Activated naive CD8-positive, alpha-beta T cell treated with anti-CD3 and anti-CD28 coated beads, Interleukin-2, amount 10 ng/mL, durations not matched to agents 7 days and 5 days (primary cell): Measurements from ENCODE around the gene SPRED3. TPM values are rescaled to one million over a fixed set of nuclear protein-coding genes. Genes with fewer than 3 reads are reported as not detected.

Source experiments
- ATAC-seq: fragments of 150-1000 bp; cut with Tn5 transposase; one replicate; pipeline ENCODE4 v1.10.0; 2021; ENCODE audit warnings: low read depth, moderate library complexity
- POLR2A ChIA-PET: fragments of 350-600 bp; sonication (Branson Sonifier 250); formaldehyde crosslinking; loops from one replicate; lab custom pipeline; 2021; ENCODE audit warnings: antibody characterized with exemption; lab: Charles Lee
- DNase-seq: peaks from one replicate; pipeline ENCODE4 v3.0.0; 2021
- H3K27ac Mint-ChIP-seq: one replicate; pipeline ENCODE4 v1.8.0; 2022; ENCODE audit warnings: mild to moderate bottlenecking, mixed read lengths
- H3K27me3 Mint-ChIP-seq: one replicate; pipeline ENCODE4 v1.8.0; 2022; ENCODE audit warnings: mild to moderate bottlenecking, moderate library complexity, mixed read lengths
- H3K36me3 Mint-ChIP-seq: one replicate; pipeline ENCODE4 v1.8.0; 2021; ENCODE audit warnings: mild to moderate bottlenecking, mixed read lengths
- H3K4me1 Mint-ChIP-seq: one replicate; pipeline ENCODE4 v1.8.0; 2021; ENCODE audit warnings: mixed read lengths
- H3K4me3 Mint-ChIP-seq: one replicate; pipeline ENCODE4 v1.8.0; 2022; ENCODE audit warnings: mild to moderate bottlenecking, moderate library complexity, mixed read lengths
- H3K9me3 Mint-ChIP-seq: one replicate; pipeline ENCODE4 v1.8.0; 2021; ENCODE audit warnings: mixed read lengths
- total RNA-seq, 2 experiments: library from RNA; stranded (reverse); gene quantifications; one replicate each; pipeline ENCODE4 v1.2.3, GENCODE V29; 2021

The SPRED3 gene
- total RNA-seq, 2 experiments from 2014 or later: 1.8 to 2.6 TPM

DNA sequence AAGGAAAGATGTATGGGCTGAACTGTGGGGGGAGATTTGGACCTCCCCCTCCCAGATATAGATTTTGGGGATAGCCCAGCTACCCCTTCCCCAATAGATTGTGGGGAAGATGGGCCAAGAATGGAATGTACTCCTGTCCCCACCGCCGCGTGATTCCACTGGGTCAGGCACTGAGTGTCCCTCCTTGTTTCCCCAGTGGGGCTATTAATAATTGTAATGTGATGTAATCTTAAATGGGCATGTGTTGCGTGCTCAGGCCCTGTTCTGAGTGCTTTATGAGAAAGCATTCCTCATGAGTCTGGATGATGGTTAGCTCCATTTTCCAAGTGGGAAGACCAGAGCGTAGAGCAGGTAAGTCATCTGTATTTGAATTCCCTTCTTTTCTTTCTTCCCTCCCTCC lies 12.7 kb upstream of the SPRED3 start:
- no peak for DNase-seq
- peaks cover 20% of the 10 kb centered on the region for H3K36me3 Mint-ChIP-seq

GRCh38 chr19:38376576-38376975 lies 11.9 kb upstream of the SPRED3 start:
- peak overlapping the region; percentile 37 for H3K27ac Mint-ChIP-seq

More for the DNA sequence above, 12.7 kb upstream of the SPRED3 start:
- Mint-ChIP-seq H3K4me3 (peak overlapping the region; percentile 99), H3K27me3 (peaks cover 2% of the 10 kb centered on the region), H3K27ac (no peak overlapping the region), H3K4me1 (peaks cover 23% of the 10 kb centered on the region), H3K9me3 (no peaks in the 10 kb centered on the region)
- ATAC-seq: no peak
- POLR2A ChIA-PET: interaction anchor here (1.1 to 2.1 kb wide), 2 partner anchors 8 to 12 kb away, joined by 5 to 7 read pairs; partner anchors contain the start of gene GGN

GRCh38 chr19:38377052-38377451 lies 11.4 kb upstream of the SPRED3 start:
- Mint-ChIP-seq H3K9me3 (no peaks in the 10 kb centered on the region), H3K36me3 (peaks cover 28% of the 10 kb centered on the region), H3K4me1 (peaks cover 23% of the 10 kb centered on the region), H3K4me3 (no peak overlapping the region), H3K27me3 (peaks cover 2% of the 10 kb centered on the region), H3K27ac (no peak overlapping the region)
- ATAC-seq: no peak
- no peak for DNase-seq
- POLR2A ChIA-PET: interaction anchor here (1.0 to 1.5 kb wide), 2 partner anchors 11 to 17 kb away, joined by 3 to 4 read pairs; partner anchors contain the start of gene GGN

More at GRCh38 chr19:38376576-38376975, 11.9 kb upstream of the SPRED3 start:
- H3K4me3 Mint-ChIP-seq: peak overlapping the region; percentile 99
- H3K4me1 Mint-ChIP-seq: peaks cover 23% of the 10 kb centered on the region
- no peaks in the 10 kb centered on the region for H3K9me3 Mint-ChIP-seq
- DNase-seq (no peak), ATAC-seq (no peak)
- H3K27me3 Mint-ChIP-seq: peaks cover 2% of the 10 kb centered on the region
- POLR2A ChIA-PET: interaction anchor here (1.1 kb wide), 1 partner anchor 11 kb away, joined by 5 read pairs; the partner anchor contains the start of gene GGN
- peaks cover 24% of the 10 kb centered on the region for H3K36me3 Mint-ChIP-seq

DNA sequence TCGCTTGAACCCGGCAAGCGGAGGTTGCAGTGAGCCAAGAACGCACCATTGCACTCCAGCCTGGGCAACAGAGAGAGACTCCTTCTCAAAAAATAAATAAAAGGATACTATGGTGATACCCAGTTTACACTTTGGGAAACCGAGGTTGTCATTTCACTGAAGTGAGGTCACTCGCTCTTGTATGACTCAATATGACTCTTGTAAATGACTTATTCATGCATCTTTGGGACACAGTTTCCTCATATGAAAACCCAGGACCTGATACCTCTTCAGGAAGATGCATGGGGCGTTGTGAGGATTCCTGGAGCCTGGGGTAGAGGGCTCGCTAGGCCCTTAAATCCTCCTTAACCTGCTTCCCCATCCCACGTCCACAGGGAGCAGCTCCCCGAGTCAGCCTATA lies 9.6 kb upstream of the SPRED3 start:
- ATAC-seq (no peak), DNase-seq (no peak)
- peaks cover 23% of the 10 kb centered on the region for H3K4me1 Mint-ChIP-seq
- H3K36me3 Mint-ChIP-seq: peaks cover 32% of the 10 kb centered on the region
- no peaks in the 10 kb centered on the region for H3K9me3 Mint-ChIP-seq
- no peak overlapping the region for H3K27ac Mint-ChIP-seq
- no peak overlapping the region for H3K4me3 Mint-ChIP-seq
- POLR2A ChIA-PET: no interaction called here
- H3K27me3 Mint-ChIP-seq: no peaks in the 10 kb centered on the region

- Mint-ChIP-seq H3K4me3 (no peak overlapping the region), H3K27ac (no peak overlapping the region), H3K27me3 (no peaks in the 10 kb centered on the region), H3K9me3 (no peaks in the 10 kb centered on the region), H3K4me1 (peaks cover 9% of the 10 kb centered on the region), H3K36me3 (peaks cover 32% of the 10 kb centered on the region)
- POLR2A ChIA-PET: interaction anchor here (1.2 kb wide), 1 partner anchor 14 kb away, joined by 5 read pairs; no protein-coding TSS in a partner anchor
- DNase-seq (no peak), ATAC-seq (no peak)
Observed at GRCh38 chr19:38381138-38381537, 7.4 kb upstream of the SPRED3 start.

DNA sequence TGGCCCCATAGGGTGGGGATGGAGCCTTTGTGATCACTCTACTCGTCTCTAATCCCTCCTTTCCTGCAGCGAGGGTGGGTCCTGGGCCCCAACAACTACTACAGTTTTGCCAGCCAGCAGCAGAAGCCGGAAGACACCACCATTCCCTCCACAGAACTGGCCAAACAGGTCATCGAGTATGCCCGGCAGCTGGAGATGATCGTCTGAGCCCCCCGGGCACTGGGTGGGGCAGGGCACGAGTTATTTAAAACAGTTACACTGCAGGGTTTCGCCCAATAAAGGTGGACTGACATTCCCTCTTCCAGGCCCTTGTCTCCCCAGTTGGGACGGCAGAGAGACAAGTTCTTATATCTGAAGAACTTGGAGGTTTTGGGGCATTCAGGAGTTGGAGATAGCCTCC lies 5.3 kb upstream of the SPRED3 start:
- Mint-ChIP-seq H3K27me3 (peaks cover 10% of the 10 kb centered on the region), H3K36me3 (peaks cover 32% of the 10 kb centered on the region), H3K4me1 (peaks cover 10% of the 10 kb centered on the region), H3K9me3 (no peaks in the 10 kb centered on the region), H3K4me3 (no peak overlapping the region), H3K27ac (no peak overlapping the region)
- no peak for ATAC-seq
- DNase-seq: no peak
- POLR2A ChIA-PET: no interaction called here

DNA sequence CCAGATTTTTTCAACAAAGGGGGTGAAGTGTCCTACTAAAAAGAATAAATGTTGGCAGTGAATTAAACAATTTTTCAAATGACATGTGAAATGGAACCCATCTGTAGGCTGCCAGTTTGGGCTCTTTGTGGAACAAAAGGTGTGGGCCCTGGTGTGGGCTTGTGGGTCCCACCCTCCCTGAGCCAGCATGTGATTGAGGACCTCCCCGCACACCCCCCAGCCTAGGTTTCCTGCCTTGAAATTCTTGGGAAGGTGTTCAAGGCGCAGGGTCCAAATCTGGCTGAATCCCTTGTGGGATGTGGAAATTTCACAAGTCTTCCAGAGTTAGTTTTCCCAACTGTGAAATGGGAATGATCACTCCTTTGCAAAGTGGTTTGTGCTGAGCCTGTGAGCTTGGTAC lies 4.8 kb upstream of the SPRED3 start:
- ATAC-seq: no peak
- Mint-ChIP-seq H3K27ac (no peak overlapping the region), H3K9me3 (no peaks in the 10 kb centered on the region), H3K4me3 (no peak overlapping the region), H3K4me1 (peaks cover 11% of the 10 kb centered on the region), H3K27me3 (peaks cover 12% of the 10 kb centered on the region), H3K36me3 (peaks cover 31% of the 10 kb centered on the region)
- POLR2A ChIA-PET: interaction anchor here (1.3 to 1.5 kb wide), 2 partner anchors 9 to 10 kb away, joined by 3 to 7 read pairs; partner anchors contain the start of gene PSMD8
- no peak for DNase-seq

DNA sequence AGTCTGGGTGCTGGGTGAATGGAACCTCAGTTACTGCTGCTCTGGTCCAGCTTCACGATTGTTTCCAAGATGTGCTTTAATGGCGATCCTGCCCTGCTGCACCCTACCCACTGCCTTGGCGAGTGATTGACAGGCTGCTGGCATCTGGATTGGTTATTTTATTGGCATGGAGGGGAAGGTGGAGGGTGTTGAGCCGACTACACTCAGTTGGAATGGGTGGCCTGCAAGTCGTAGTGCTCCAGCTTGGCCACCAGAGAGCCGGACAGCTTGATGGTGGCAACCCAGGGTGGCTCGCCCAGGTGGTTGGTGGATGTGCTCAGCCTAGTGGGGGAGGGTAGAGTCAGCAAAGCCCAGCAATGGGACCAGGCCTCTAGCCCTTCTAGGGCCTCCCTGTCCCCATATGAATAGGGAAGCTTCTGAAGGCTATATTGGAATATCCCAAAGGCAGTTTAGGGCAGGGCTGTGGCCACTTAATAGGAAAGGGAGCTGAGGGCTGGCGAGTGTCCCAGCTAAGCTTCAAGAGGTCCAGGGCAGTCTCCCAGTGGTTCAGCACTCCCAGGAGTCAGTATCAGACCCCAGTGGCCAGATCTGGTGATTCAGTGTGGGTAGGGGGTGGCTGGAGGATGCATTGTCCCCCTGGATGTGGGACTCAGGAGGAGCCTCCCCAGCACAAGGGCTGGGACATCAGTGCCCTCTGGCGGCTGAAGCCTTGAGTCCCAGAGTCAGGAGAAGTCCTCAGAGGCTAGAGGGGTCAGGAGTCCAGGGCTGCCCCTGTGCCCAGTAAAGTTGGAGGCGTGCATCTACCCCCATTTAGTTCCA lies 4.1 kb upstream of the SPRED3 start:
- POLR2A ChIA-PET: interaction anchor here (1.3 to 1.5 kb wide), 2 partner anchors 10 kb away, joined by 3 to 7 read pairs; partner anchors contain the start of gene PSMD8
- peaks cover 29% of the 10 kb centered on the region for H3K36me3 Mint-ChIP-seq
- H3K27ac Mint-ChIP-seq: no peak overlapping the region
- peaks cover 11% of the 10 kb centered on the region for H3K4me1 Mint-ChIP-seq
- peaks cover 14% of the 10 kb centered on the region for H3K27me3 Mint-ChIP-seq
- ATAC-seq: no peak
- H3K9me3 Mint-ChIP-seq: no peaks in the 10 kb centered on the region
- DNase-seq: no peak
- H3K4me3 Mint-ChIP-seq: no peak overlapping the region

- ATAC-seq (no peak), DNase-seq (no peak)
- H3K27me3 Mint-ChIP-seq: peaks cover 22% of the 10 kb centered on the region
- POLR2A ChIA-PET: interaction anchor here (0.8 to 1.5 kb wide), 3 partner anchors 10 to 11 kb away, joined by 3 to 7 read pairs (median 3); partner anchors contain the start of gene PSMD8
- H3K27ac Mint-ChIP-seq: no peak overlapping the region
- peaks cover 26% of the 10 kb centered on the region for H3K36me3 Mint-ChIP-seq
- peaks cover 11% of the 10 kb centered on the region for H3K4me1 Mint-ChIP-seq
- H3K9me3 Mint-ChIP-seq: no peaks in the 10 kb centered on the region
- no peak overlapping the region for H3K4me3 Mint-ChIP-seq
Observed at GRCh38 chr19:38385057-38385803, 3.3 kb upstream of the SPRED3 start.

DNA sequence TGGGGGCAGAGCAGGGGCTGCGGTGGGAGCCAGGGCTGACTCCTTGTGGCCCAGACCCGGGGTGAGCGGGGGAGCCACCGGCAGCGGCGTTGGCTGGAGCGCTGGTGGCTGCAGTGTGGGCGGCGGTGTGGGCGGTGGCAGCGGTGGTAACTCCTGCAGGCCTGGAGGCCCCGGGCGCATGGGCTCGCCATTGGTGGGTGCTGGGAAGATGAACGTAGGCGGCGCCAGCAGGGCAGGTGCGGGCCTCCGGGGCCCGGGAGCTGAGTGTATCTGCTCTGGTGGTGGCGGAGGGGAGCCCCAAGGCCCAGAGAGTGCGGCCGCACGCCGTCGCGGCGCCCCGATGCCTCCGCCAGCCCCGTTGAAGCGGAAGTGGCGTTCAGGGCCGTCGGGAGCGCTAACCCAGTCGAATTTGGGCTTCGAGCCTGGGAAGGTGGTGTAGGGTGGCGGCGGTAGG lies 2.7 kb upstream of the SPRED3 start:
- ATAC-seq: no peak
- peaks cover 26% of the 10 kb centered on the region for H3K36me3 Mint-ChIP-seq
- peaks cover 11% of the 10 kb centered on the region for H3K4me1 Mint-ChIP-seq
- DNase-seq: no peak
- no peaks in the 10 kb centered on the region for H3K9me3 Mint-ChIP-seq
- POLR2A ChIA-PET: interaction anchor here (0.8 to 1.3 kb wide), 2 partner anchors 10 to 11 kb away, joined by 3 read pairs; partner anchors contain the start of gene PSMD8
- H3K27ac Mint-ChIP-seq: no peak overlapping the region
- H3K27me3 Mint-ChIP-seq: peaks cover 27% of the 10 kb centered on the region
- H3K4me3 Mint-ChIP-seq: no peak overlapping the region

- Mint-ChIP-seq H3K36me3 (peaks cover 23% of the 10 kb centered on the region), H3K4me3 (no peak overlapping the region), H3K27ac (no peak overlapping the region), H3K27me3 (peaks cover 33% of the 10 kb centered on the region), H3K4me1 (peaks cover 11% of the 10 kb centered on the region), H3K9me3 (no peaks in the 10 kb centered on the region)
- POLR2A ChIA-PET: interaction anchor here (0.8 to 1.8 kb wide), 3 partner anchors 9 to 12 kb away, joined by 3 to 18 read pairs (median 3); partner anchors contain the start of gene PSMD8
- DNase-seq (no peak), ATAC-seq (no peak)
Observed at GRCh38 chr19:38386300-38386970, 2.1 kb upstream of the SPRED3 start.

DNA sequence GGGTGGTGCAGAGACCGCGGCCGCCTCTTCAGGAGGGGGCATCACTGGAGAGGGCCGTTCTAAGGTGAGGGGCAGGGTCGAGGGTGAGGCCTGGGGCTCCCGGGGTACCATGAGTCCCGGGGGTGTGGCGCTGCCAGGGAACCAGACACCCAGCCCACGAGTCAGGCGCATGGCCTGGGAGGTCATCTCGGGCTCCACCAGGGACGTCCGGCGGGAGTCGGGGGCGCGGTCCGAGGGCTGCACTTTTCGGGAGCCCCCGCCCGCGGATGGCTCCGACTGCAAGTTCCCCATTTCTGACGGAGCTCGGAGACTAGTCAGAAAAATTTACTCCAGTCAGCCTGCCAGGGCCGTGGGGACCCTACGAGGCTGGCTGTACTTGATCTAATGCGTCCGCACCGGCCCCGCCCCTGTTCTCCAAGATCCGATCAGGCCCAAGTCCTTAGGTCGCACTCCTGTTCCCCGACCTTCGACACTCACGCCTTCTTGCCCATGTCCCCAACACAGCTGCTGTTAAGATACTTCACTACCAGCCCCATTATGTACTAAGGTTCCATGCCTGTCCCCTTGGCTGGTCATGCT lies 1.4 kb upstream of the SPRED3 start:
- H3K27me3 Mint-ChIP-seq: peaks cover 36% of the 10 kb centered on the region
- peaks cover 11% of the 10 kb centered on the region for H3K4me1 Mint-ChIP-seq

More for the DNA sequence above, 1.4 kb upstream of the SPRED3 start:
- POLR2A ChIA-PET: interaction anchor here (0.9 to 2.1 kb wide), 8 partner anchors 9 to 445 kb away, joined by 3 to 18 read pairs (median 4); partner anchors contain the start of genes ECH1, EIF3K, FAM98C and MAP4K1
- no peak for ATAC-seq
- no peaks in the 10 kb centered on the region for H3K9me3 Mint-ChIP-seq
- peak overlapping the region; percentile 93 for H3K4me3 Mint-ChIP-seq
- no peak for DNase-seq
- no peak overlapping the region for H3K27ac Mint-ChIP-seq
- H3K36me3 Mint-ChIP-seq: peaks cover 17% of the 10 kb centered on the region
